K562 (cell line): ENCODE results near the gene C16orf96. TPM values are rescaled to one million over a fixed set of nuclear protein-coding genes. Genes with fewer than 3 reads are reported as not detected.

ENCODE experiments used
- ATAC-seq: fragments of 200-7000 bp; cut with Tn5 transposase; 3 replicates; pipeline ENCODE4 v1.9.1; 2020; ENCODE audit warnings: moderate library complexity
- Bru-seq: library from RNA; stranded (reverse); fragments of 400-500 nt; gene quantifications from one replicate; lab custom pipeline; 2021; lab: Mats Ljungman, UMichigan
- BruChase-seq, 2 experiments: library from RNA; stranded (reverse); fragments of 400-500 nt; gene quantifications; one replicate each; lab custom pipeline; 2021; lab: Mats Ljungman, UMichigan
- BruUV-seq: library from RNA; stranded (reverse); fragments of 400-500 nt; replicated peaks from 2 replicates; lab custom pipeline; 2021; lab: Mats Ljungman, UMichigan
- CTCF ChIA-PET: fragments of 300-600 bp; formaldehyde crosslinking; extraction: SDS; loops from one replicate; lab custom pipeline; 2021; ENCODE audit warnings: low intra/inter-chr PET ratio; lab: Yijun Ruan, JAX
- POLR2A ChIA-PET: fragments of 300-600, 350-650 bp; sonication (Branson Sonifier 250); formaldehyde crosslinking; extraction: SDS; loops from one replicate; lab custom pipeline; 2021; ENCODE audit warnings: antibody characterized with exemption, inconsistent platforms; lab: Yijun Ruan, JAX
- DNase-seq, 4 experiments: peaks; one replicate each; pipeline versions ENCODE4 v3.0.0 to v3.0.0-alpha.2; 2011 to 2018; ENCODE audit warnings: low spot score in 3 of 4, mixed read lengths in 3 of 4; ENCODE audit errors: extremely low read depth in 1 of 4
- FAIRE-seq: peaks from 2 replicates; lab custom pipeline; 2011; peaks lifted over from hg19 to GRCh38; lab: Jason Lieb, UNC
- H2AFZ ChIP-seq: 2 replicates; pipeline ENCODE4 v1.6.0; 2011; ENCODE audit warnings: low read depth, low read length, control low read depth, inconsistent platforms
- H3K27ac ChIP-seq: fragments of 200-600 bp; 3 replicates; pipeline ENCODE4 v1.8.0; 2011; ENCODE audit warnings: low read depth, mild to moderate bottlenecking, control low read depth, inconsistent platforms, low read length, moderate library complexity, mixed read lengths; ENCODE audit errors: extremely low read depth
- H3K27me3 ChIP-seq, 2 experiments: fragments of 300-600 bp in 1 of 2; 2 replicates in 1 of 2; 3 replicates in 1 of 2; pipeline versions ENCODE4 v1.6.0 to v1.8.0; 2011; ENCODE audit warnings: inconsistent platforms in 2 of 2, low read length in 2 of 2, mild to moderate bottlenecking in 1 of 2, mixed read lengths in 1 of 2, moderate library complexity in 1 of 2; ENCODE audit not compliant: control insufficient read depth in 2 of 2, insufficient read depth in 2 of 2
- H3K36me3 ChIP-seq: fragments of 300-600 bp; 3 replicates; pipeline ENCODE4 v1.8.0; 2011; ENCODE audit warnings: mild to moderate bottlenecking, low read length, inconsistent platforms; ENCODE audit not compliant: control insufficient read depth, insufficient read depth
- H3K4me1 ChIP-seq, 2 experiments: fragments of 200-600 bp in 1 of 2; replicated peaks in 1 of 2; 2 replicates in 1 of 2; 3 replicates in 1 of 2; pipeline versions ENCODE4 v1.5.1 to v1.8.0; 2011; ENCODE audit warnings: inconsistent platforms in 2 of 2, low read length in 2 of 2, mild to moderate bottlenecking in 1 of 2, mixed read lengths in 1 of 2, moderate library complexity in 1 of 2; ENCODE audit not compliant: control insufficient read depth in 2 of 2, insufficient read depth in 2 of 2
- H3K4me2 ChIP-seq: 2 replicates; pipeline ENCODE4 v1.6.1; 2011; ENCODE audit warnings: low read length, control low read depth, inconsistent platforms, mixed read lengths; ENCODE audit not compliant: insufficient read depth
- H3K4me3 ChIP-seq: fragments of 200-600 bp; sonication (generic), shearing (Covaris generic); 2 replicates; pipeline ENCODE4 v1.5.1; 2016; ENCODE audit warnings: control low read depth, inconsistent platforms
- H3K79me2 ChIP-seq: fragments of 200-600 bp; 3 replicates; pipeline ENCODE4 v1.8.0; 2011; ENCODE audit warnings: low read length, inconsistent platforms; ENCODE audit not compliant: control insufficient read depth, insufficient read depth
- H3K9ac ChIP-seq, 2 experiments: 2 replicates each; pipeline versions ENCODE4 v1.6.0 to v1.6.1; 2011; ENCODE audit warnings: low read depth in 2 of 2, low read length in 2 of 2, control low read depth in 1 of 2, inconsistent platforms in 1 of 2, mild to moderate bottlenecking in 1 of 2, mixed read lengths in 1 of 2; ENCODE audit not compliant: insufficient read depth in 1 of 2
- H3K9me1 ChIP-seq: one replicate; pipeline ENCODE4 v1.6.0; 2011; ENCODE audit warnings: inconsistent platforms, mild to moderate bottlenecking, low read length, moderate library complexity; ENCODE audit not compliant: control insufficient read depth, insufficient read depth
- H3K9me3 ChIP-seq: replicated peaks from 2 replicates; pipeline ENCODE4 v1.5.1; 2011; ENCODE audit warnings: low read depth, low read length, inconsistent platforms; ENCODE audit not compliant: control insufficient read depth, insufficient read depth
- H4K20me1 ChIP-seq: replicated peaks from 2 replicates; pipeline ENCODE4 v1.6.1; 2011; ENCODE audit warnings: low read length, inconsistent platforms, mixed read lengths; ENCODE audit not compliant: control insufficient read depth, insufficient read depth
- NFXL1 ChIP-seq: fragments of 450-650 bp; formaldehyde crosslinking; IDR thresholded peaks from 2 replicates; pipeline ENCODE4 v1.4.0; 2021; ENCODE audit warnings: mild to moderate bottlenecking
- RFX1 ChIP-seq: fragments of 450-650 bp; IDR thresholded peaks from 2 replicates; pipeline ENCODE4 v1.6.1; 2016; ENCODE audit warnings: mild to moderate bottlenecking, moderate library complexity
- WGBS: fragments of 100-300 bp; shearing (Covaris generic); methylation state at CpG from one replicate; pipeline ENCODE4 v1.1.6; 2016; ENCODE audit warnings: low coverage, mixed read lengths; ENCODE audit not compliant: insufficient coverage; ENCODE audit errors: missing lambda C conversion rate; 5-methylcytosine and 5-hydroxymethylcytosine counted together
- in situ Hi-C: fragments of 300-500 bp; cut with MboI; formaldehyde crosslinking; loops from 4 replicates; pipeline ENCODE4 v1.15.0; 2018; ENCODE audit warnings: inconsistent platforms, mixed read lengths
- intact Hi-C: fragments of 100-400 bp; cut with micrococcal nuclease; formaldehyde crosslinking; loops from 2 replicates; pipeline ENCODE4 v1.14.2; 2022
- long read RNA-seq, 3 experiments: library from polyadenylated mRNA in 2 of 3; library from RNA in 1 of 3; unstranded in 2 of 3; stranded (forward) in 1 of 3; transcript quantifications; one replicate each; pipeline ENCODE4 v2.0.0, GENCODE V29; 2019 to 2022
- polyA minus RNA-seq, 3 experiments: library from RNA; depleted of rRNA, polyadenylated mRNA; stranded (reverse); fragments of >200 nt; gene quantifications; 2 replicates each; pipeline ENCODE4 v1.2.3, GENCODE V29; 2011
- polyA plus RNA-seq, 8 experiments: library from polyadenylated mRNA; depleted of rRNA in 4 of 8; stranded (reverse) in 5 of 8; unstranded in 3 of 8; fragments of >200 nt; fragmentation: Nextera tagmentation in 2 of 8; fragmentation: Illumina TruSeq in 1 of 8; extraction: Ambion mirVana in 2 of 8; extraction: Trizol in 1 of 8; gene quantifications; 2 replicates each; pipeline versions ENCODE4 v1.2.1 to v1.2.3, GENCODE V29; 2011 to 2014; ENCODE audit warnings: inconsistent platforms in 1 of 8, missing spikeins in 1 of 8
- total RNA-seq, 7 experiments: library from RNA; depleted of rRNA in 6 of 7; stranded (reverse); fragments of >200 nt in 6 of 7; fragmentation: Illumina TruSeq in 2 of 7; extraction: Trizol in 2 of 7; gene quantifications; 2 replicates each; pipeline versions ENCODE4 v1.2.1 to v1.2.3, GENCODE V29; 2011 to 2021; ENCODE audit warnings: low replicate concordance in 1 of 7

C16orf96 gene
- total RNA-seq (2011; cell fraction: chromatin; rRNA removed; ENCODE audit: low replicate concordance): not detected in 2 replicates
- total RNA-seq (2011; cell fraction: nucleolus; rRNA removed): not detected in 2 replicates
- not detected in 2 replicates for total RNA-seq (2011; cell fraction: nucleoplasm; rRNA removed)
- not detected in 2 replicates for total RNA-seq (2014; rRNA removed)
- not detected in 2 replicates for total RNA-seq (2014; rRNA removed; fragmentation: Illumina TruSeq; extraction: Trizol)
- not detected in 2 replicates for total RNA-seq (2015; rRNA removed; fragmentation: Illumina TruSeq; extraction: Trizol)
- total RNA-seq (2021): not detected in 2 replicates
- polyA plus RNA-seq (2011; rRNA removed): not detected in 2 replicates
- polyA plus RNA-seq (2011; cell fraction: cytosol; rRNA removed): not detected in 2 replicates
- not detected in 2 replicates for polyA plus RNA-seq (2011; cell fraction: nucleus; rRNA removed)
- polyA plus RNA-seq (2012): not detected in 2 replicates
- not detected in 2 replicates for polyA plus RNA-seq (2014; fragmentation: Illumina TruSeq; extraction: Trizol)
- not detected for polyA plus RNA-seq (2014; fragmentation: Nextera tagmentation; extraction: Ambion mirVana)
- not detected in 2 replicates for polyA plus RNA-seq (2014; rRNA removed)
- not detected in 2 replicates for polyA minus RNA-seq (2011; rRNA and poly(A)+ RNA removed)
- not detected in 2 replicates for polyA minus RNA-seq (2011; cell fraction: cytosol; rRNA and poly(A)+ RNA removed)
- polyA minus RNA-seq (2011; cell fraction: nucleus; rRNA and poly(A)+ RNA removed): not detected in 2 replicates
- Bru-seq, nascent RNA: not detected
- percentile 5 among the genes with signal in this experiment for BruChase-seq, experiment 1, labeled RNA remaining after a 2-hour chase
- not detected for BruChase-seq, experiment 2, labeled RNA remaining after a 6-hour chase
- long read RNA-seq, experiment 1: 0 reads
- long read RNA-seq, experiment 2: 0 reads
- long read RNA-seq, experiment 3: 0 reads

DNA sequence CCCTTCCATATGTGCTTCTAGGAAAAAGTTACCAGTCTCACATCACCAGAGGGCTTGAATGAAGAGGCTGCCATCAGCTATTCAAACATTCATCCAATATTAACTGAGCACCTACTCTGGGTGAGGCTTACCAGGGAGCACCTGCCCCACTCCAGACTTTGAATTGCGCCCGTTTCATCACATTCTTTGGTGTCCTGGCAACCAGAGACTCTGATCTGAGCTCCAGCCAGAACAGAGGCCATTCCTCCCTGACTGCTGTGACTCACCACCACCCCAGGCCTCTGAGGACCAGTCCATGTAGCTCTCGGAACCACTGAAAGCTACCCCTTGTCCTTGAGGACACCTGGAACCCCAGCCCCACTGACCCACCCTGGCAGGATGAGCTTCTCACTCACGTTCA lies at the start of gene C16orf96:
Gene C16orf96, plus strand, starts transcription at position 229 of the 400 bp plus-strand sequence. Its CDS starts 150 bp downstream, at position 379.
- H4K20me1 ChIP-seq: no peaks in the 10 kb centered on the region
- no peak within 1 kb of the TSS for H2AFZ ChIP-seq
- intact Hi-C loops (no loop called here), in situ Hi-C loops (no loop called here)
- no peaks in the 10 kb centered on the region for H3K79me2 ChIP-seq
- DNase-seq (no peak), FAIRE-seq (no peak), ATAC-seq (no peak)
- POLR2A ChIA-PET: interaction anchor here (0.6 kb wide), 2 partner anchors 775 to 1377 kb away, joined by 3 to 5 read pairs; no protein-coding TSS in a partner anchor
- 11% methylated on average over 4 of the region's 4 CpGs for WGBS
- H3K27ac ChIP-seq: no peak within 1 kb of the TSS
- H3K9ac ChIP-seq: peak within 1 kb of the TSS in 1 of 2 experiments; percentile 35; a peak in 1 of 4 replicates
- H3K27me3 ChIP-seq: peaks cover 29 to 50% of the 10 kb centered on the region in 2 experiments
- no peak within 1 kb of the TSS for H3K4me3 ChIP-seq
- CTCF ChIA-PET: no interaction called here
- no peaks in the 10 kb centered on the region; the same call in 1 of the 2 replicates for H3K9me3 ChIP-seq
- BruUV-seq: no TSS peak
- no peak for TF ChIP-seq NFXL1 (CRISPR knock-in tag)
- TF ChIP-seq RFX1: peak; percentile 39; the same call in 1 of the 2 replicates
- H3K4me2 ChIP-seq: no peak within 1 kb of the TSS
- H3K9me1 ChIP-seq: peaks cover 2% of the 10 kb centered on the region
- H3K36me3 ChIP-seq: no peaks in the 10 kb centered on the region
- peaks cover 0 to 10% of the 10 kb centered on the region in 2 experiments; a peak in 3 of 5 replicates for H3K4me1 ChIP-seq
